Activated CD8-positive, alpha-beta memory T cell treated with anti-CD3 and anti-CD28 coated beads for 1 hour (primary cell): Measurements from ENCODE around the gene KCNQ4.

Experiments used
- DNase-seq, 2 donors: peaks; one replicate each; pipeline ENCODE4 v3.0.0-alpha.2; 2020; ENCODE audit warnings: low read depth in 1 of 2; ENCODE audit errors: extremely low read depth in 1 of 2

The KCNQ4 gene

DNA sequence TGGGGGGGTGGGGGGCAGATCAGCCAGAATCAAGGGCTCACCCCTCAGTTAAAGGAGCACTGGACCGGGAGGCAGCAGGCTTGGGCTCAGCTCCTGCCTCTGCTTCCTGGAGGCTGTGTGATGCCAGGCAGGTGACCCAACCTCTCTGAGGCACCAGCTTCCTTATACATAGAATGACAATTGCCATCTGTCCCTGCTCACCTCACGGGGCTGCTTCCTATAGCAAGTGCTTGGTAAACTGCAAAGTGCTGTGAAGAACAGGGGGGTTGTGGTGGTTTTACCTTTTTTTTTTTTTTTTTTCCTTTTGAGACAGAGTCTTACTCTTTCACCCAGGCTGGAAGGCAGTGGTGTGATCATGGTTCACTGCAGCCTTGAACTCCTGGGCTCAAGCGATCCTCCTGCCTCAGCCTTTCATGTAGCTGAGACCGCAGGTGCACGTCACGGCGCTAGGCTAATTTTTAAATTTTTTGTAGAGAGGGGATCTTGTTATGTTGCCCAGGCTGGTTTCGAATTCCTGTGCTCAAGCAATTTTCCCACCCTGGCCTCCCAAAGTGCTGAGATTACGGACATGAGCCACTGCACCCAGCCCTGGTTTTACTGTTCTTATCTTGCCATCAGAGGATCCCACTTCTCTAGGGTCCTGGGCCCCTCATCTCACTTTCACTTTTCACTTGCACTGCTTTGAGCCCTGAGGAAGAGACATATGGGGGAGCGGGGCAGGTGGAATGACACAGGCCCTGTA is 11.6 kb downstream of the KCNQ4 start:
- no peak for DNase-seq

DNA sequence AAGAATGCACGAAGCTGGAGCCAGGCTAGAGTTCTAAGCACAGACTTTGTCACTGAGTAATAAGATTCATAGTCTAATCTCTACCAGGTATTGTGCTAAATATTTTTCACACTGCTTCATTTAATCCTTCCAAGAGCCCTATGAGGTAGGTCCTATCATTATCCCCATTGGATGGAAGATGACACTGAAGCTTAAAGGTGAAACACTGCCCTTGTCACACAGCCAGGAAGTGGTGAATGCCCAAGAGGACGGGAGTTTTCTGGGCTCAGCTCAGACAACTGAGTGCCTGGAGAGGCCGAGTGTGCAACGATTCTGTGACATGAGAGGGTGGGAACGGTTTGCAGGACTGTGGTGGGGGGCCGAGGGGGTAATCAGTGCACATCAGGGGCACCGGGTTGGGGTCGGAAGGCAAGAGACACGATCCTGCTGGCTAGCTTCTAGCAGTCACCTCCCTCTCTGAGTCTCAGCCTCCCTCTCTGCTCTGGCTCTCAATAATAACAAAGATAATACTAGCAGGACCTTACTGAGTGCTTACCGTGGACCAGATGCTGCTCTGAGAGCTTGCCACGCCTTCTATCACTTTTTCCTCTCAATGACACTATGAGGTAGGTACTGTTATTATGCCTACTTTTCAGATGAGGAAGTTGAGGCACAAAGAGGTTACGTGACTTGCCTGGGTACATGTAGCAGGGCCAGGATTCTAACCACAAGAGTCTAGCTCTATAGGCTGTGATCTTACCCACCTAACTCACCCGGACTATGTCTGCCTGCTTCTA is 12.4 kb downstream of the KCNQ4 start:
- no peak for DNase-seq

DNA sequence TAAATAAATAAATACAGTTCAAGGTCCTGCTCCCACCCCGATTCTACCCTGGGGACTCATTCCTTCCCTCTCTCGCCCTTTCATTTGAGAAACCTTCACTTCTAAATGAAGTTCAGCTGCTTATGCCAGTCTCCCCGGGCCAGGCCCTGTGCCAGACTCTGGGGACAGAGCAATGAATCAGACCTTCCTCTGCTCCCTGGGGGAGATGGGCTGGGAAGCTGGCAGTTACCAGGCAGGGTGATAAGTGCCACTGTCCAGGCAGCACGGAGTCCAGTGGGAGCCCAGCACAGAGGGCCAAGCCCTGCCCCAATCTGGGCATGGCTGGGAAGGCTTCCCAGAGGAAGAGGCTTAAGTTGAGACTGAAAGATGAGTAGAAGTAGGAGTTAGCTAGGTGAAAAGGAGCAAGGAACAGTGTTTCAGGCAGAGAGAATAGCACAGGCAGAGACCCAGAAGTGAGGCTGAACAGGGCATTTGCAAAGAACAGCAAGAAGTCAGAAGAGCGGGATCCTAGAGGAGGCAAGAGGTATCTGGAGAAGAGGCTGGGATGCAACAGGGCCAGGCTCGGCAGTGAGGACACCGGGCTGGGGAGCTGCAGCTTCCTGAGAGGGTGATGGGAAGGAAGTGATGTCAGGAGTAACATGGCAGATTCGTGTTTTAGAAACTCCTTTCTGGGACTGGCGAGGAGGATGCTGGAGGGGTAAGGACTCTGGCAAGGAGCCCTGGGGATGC is 13.5 kb downstream of the KCNQ4 start:
- DNase-seq, result no peak

DNA sequence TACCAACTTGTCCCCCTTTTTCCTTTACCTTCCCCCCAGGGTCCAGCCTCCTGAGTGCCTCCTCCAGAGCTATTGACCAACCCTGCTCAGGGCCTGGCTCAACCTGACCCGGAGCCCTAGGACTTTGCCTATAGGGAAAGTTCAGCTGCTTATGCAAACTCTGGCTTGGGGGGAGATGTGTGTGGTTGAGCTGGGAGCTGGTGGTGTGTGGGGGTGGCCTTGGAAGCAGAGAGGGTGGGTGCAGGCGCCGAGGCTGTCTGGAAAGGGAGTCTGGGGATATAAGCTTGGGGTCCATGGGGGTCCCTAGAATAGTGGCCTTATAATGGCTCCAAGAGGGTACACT is 14.1 kb downstream of the KCNQ4 start:
- no peak for DNase-seq

DNA sequence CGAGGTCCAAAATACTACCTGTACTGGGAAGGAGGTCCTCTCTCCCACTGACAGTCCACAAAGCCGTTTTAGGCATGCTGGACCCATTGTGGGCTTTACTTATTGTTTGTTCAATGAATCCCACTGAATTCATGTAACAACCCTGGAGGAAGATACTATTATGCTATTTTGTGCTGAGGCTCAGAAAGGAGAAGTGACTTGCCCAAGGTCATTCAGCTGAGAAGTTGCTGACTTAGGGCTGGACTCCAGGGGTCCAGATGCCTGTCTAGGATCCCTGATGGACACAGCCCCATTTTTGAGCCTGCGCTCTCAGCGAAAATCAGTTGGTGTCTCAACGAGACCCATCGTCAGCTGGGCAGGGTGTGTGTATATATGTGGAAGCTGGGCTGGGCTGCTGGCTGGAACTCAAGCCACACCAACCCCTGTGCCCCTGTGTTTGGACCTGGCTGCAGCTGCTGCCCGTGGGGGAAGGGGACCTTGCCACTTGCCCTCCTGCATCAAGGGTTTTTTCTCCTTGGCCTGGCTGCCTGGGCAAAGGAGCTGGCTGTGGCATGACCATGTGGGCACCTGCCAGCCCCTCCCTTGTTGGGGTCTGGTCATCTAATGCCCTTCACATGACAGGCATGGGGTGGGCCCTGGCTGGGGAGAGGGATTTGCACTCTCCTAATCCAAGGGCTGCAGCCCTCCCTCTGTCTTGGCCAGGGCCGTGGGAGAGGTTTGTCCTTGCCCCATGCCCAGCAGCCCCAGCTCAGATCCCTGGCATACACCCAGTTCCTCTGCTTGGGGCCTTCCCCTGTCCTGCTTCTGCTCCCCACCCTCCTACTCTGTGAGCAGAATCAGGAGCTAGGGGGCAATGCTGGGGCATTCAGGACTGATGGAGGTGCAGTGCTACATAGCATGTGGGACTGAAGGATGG is 15.0 kb downstream of the KCNQ4 start:
- no peak for DNase-seq

DNA sequence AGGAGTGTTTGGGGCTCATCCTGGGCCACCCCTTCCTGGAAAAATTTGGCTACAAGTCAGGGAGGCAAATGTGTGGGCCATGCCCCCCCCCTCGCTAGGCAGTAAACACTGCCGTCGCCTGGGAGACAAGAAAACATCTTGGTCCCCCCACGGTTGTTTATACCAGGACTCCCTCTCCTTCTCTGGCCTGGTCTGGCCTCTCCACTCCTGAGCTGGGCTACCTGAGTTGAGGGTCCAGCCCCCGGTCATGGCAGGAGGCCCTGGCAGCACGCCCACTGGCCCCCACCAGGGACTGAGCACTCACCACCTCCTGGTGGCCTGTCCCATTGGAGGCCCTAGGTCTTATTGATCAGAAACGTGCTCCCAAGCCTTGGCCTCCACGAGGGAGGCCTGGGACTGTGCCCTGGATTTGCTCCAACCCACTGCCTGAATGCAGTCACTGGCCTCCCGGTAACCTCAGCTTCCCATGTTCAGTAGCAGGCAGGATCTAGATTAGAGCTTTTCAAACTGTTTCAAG is 15.8 kb downstream of the KCNQ4 start:
- no peak for DNase-seq

DNA sequence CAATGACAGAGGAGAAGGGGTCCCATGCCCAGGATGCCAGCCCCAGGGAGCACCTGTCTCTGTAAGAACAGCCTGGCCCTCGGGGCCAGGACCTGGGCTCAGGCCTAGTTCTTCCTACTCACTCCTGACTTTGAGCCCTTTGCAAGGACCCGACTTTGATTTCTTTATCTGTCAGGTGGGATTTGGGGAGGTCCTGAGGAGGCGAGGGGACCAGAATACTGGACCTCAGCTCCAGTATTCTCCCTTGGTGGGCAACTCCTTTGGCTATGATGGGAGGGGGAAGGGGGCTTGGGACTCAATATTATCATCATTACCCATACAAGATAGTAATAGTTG is 18.1 kb downstream of the KCNQ4 start:
- DNase-seq, result no peak

DNA sequence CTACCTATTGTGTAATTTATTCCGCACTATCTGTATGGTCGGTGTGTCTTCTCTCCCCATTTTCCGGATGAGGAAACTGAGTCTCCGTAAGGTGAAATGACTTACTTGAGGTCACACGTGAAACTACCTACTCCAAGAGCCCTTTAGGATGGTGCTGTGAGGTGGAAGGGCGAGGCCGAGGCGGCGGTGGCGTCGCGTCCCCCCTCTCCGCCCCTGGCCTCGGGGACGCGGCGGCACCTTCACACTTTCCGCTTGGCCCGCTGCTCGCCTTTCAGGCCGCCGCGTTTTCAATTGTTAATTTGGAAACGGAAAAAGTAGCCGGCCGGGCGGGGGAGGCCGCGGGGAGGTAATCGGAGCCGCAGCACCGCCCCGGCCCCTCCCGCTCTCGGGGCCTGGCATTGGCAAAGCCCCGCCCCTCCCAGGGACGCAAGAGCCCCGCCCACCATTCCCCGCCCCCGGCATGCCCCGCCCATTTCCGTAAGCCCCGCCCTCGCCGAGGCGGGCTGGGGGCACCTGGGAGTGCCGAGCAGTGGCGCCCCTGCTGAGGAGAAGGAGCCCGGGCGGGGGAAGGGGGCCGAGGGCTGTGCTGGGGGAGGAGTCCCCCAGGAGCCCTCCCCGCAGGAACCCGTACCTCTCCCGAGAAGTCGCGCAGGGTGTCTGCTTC is 18.6 kb downstream of the KCNQ4 start:
- peak; percentile 59 to 82 for DNase-seq

DNA sequence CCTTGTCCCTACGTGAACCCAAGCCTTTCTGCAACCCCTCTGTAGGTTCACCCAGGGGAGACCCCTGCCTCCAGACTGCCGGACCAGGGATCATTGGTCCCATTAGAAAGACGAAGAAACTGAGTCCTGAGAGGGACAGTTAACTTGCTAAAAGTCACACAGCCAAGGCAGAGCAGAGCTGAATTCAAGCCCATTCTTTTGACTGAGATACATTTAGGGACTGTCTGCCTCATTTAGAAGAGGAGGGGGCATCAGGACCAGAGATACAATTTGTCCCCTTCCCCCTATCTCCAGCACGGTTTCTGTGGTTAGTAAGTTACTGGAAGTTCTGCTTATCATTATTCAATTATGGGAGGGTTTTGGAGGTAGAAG is 19.1 kb downstream of the KCNQ4 start:
- no peak for DNase-seq

DNA sequence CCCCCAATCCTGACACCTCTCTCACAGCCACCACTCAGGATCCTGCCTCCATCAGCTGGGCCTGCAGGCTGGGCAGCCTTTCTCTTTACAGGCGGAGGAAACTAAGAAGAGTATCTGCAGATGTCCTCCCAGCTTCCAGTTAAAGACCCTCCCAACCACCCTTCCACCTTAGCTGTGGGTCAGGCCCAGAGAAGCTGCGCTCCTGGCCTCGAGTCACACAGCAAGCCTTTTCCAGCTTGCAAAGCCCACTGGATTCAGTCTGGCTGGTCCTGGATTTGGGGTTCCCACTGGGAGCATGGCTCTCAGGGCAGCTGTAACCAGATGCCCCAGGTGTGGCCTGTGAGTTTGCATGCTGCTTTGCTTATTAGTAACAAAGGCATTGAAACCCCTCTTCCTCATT is 19.9 kb downstream of the KCNQ4 start:
- no peak for DNase-seq

DNA sequence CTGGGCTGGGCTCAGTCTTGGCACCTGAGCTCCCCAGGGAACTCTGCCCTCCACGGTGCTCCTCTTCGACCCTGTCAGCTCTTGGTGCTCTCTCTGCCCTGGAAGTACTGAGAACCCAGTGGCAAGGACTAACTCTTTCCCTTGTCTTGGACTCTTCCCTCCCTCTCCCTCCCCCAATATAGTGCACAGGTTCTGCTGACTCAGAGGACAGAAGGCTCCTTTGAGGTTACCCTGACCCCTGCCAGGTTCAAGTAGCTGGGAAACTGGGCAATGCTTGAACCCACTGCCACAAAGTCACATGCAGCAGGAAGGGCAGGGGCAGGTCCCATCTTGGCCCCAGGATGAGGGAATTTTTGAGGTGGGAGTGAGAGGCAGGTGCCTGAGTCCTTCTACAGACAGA is 20.3 kb downstream of the KCNQ4 start:
- no peak for DNase-seq

DNA sequence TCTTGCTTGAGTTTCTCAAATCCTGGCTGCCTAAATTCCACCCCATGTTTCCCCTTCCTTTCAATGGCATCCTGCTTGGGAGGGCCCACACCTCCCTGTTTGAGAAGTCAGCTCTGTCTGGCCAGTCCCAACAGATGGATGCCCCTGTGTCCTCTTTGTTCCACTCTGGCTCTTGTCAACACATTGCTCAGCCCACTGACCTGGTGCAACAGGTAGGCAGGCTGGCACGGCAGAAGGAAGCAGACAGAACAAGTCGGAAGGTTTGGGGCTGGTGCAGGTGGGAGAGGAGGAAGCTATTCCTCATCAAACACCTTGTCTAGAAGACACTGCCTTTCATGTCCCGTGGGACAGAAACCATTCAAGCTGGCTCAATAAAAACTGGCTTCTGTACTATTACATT is 22.7 kb downstream of the KCNQ4 start:
- DNase-seq, result no peak

DNA sequence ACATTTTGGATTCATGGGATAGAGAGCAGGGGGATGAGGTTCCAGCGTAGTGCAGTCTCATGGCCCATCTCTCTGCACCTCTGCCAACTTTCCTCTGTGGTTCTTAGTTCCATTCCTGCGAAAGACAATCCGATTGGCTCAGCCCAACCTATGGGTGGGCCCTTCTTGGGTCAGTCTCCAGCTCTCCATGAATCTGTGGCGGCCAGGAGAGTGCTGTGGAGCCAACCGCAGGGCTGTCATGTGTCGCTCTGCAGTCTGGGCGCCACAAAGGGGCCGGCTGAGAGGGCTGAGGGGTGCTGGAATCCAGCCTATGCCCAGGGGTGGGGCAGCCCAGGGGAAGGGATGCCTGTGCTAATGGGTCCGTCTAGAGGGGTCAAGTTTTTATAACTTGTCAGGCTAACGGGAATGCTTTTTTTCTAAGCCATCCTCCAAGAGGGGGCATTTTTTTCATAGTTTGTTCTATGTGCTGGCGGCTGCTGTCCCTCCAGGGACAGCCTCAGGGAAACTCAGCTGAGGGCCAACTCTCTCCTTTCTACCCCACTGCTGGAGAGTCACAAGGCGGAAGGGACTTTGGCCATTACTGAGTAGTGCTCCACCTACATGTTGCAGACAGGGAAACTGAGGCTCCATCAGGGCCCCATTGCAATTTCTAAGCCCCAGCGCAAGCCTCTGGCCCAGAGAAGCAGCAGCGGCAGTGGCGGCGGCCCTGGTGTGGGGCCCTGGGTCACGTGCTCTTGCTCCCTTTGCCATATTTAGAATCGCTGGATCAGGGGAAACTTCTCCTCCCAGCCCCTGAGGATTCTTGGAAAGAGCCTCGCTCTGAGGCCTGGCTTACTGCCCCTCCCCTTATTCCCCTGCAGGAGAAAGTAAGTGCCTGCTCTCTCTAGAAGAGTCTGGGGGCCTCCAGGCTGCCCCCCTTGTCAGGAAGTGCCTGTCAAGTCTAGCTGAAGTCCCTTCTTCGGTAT is 23.4 kb downstream of the KCNQ4 start:
- DNase-seq, result no peak

DNA sequence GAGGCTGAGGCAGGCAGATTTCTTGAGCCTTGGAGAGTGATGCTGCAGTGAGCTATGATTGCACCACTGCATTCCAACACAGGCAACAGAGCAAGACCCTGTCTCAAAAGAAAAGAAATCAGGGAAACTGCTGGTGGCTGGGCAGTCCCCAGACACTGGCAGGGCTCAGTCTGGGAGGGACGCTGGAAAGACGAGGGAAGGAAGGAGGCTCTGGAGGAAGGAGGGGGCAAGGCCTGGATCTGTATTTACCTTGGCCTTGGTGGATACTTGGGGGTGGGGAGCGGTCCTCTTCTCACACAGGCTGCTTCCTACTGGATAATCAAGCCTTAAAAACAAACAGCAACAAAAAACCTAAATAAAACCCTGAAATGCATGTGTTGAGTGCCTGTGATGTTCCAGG is 24.4 kb downstream of the KCNQ4 start:
- DNase-seq, result no peak

DNA sequence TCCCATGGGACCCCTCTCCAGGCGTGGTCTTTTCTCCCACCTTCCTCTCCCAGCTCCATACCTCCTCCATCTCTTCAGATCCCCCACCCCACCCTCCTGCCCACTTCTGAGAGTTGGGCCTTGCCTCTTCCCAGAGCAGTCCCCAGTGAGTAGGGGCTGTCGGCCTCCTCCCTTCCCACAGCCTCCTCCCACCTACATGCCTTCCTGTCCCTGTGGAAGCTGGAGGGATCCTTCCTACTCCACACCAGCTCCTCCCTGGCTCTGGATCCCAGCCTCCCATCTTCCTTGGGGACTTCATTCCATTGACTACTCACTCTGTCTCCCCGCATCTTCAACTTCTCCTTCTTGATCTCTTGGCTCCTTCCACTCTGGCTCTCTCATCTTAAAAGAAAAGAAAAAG is 24.9 kb downstream of the KCNQ4 start:
- DNase-seq, result no peak

DNA sequence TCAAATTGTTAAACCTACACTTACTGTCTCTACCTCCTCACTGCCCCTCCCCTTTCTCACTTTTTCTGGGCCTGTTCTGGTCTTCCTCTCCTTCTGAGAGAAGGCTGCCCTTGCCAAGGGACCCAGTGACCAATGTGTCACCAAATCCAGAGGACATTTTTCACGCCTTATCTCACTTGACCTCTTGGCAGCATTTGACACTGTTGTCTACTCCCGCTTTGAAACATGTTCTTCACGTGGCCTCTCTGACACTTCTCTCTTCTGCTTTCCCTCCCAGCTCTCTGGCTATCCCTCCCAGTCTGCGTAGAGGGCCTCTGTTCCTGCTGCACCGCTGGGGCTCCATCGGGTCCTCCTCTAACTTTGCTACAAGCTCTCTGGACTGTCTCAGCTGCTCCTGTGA is 25.3 kb downstream of the KCNQ4 start:
- no peak for DNase-seq

DNA sequence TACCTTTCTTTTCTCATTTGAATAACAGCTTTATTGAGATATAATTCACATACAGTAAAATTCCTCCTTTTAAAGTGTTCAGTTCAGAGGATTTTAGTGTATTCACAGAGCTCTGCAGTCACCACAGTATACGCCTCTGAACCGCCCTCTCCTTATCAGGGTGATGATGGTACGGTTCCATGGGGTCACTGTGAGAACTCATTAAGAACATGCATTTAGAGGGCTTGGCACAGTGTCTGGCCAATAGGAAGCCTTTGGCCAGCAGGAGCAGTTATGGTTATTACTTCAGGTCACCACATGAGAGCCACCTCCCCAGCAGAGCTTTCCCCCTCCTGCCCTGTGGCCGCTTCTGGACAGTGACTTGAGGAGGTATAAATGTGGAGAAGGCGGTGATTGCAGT is 27.3 kb downstream of the KCNQ4 start:
- DNase-seq, result no peak

DNA sequence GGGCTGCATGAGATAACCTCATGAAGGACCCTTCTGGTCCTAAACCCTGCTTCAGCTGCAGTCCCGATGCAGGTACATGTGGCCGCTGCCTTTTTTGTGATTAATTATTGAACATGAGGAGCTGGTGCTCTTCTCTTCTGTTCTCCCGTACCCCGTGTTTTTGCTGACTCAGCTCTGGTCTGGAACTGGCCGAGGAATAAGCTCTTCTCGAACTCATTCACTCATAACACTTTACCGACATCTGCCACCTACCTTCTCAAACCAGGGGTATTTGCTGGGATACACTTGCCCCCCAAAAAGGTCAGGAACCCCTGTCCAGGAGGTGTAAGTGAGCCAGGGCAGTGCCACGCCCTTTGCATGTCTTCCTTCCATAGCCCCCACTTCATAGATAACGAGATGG is 31.8 kb downstream of the KCNQ4 start:
- DNase-seq, result no peak

DNA sequence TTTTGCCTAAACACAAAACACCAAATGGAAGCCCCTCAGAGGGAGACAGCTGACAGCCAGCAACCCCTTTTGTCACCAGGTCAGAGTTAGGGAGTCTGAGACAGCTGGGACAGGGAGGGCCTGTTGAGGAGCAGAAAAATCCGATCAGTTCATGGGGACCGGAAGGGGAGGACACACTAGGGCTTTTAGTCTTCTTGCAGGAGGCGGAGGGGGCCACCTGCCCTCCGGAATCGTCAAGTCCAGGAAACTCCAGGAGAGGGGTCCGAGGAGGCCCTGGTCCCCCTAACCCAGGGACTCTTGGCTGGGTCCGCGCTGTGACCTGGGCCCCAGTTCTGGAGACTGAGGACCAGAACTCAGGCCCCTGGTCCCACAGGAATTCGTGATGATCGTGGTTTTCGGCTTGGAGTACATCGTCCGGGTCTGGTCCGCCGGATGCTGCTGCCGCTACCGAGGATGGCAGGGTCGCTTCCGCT is 34.2 kb downstream of the KCNQ4 start:
- DNase-seq, result no peak
